Measurements from ENCODE around the gene TMEM145.

The TMEM145 gene

DNA sequence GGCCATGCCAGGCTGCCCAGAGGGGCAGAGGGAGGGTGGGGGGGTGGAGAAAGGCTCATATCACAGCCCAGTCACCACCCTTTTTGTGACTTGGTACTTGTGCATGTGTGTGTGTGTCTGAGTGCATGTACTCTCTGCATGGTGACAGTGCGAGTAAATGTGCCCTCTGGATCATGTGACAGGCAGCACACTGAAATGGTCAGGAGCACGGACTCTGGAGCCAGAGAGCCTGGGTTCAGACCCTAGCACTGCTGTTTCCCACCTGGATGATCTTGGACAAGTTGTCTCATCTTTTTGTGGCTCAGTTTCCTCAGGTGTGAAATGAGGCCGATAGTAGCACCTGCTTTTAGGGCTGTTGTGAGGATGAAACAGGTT lies 42.1 kb upstream of the TMEM145 start:
- Histone ChIP-seq H2AFZ (ENCODE audit: low read depth, low read length) (no peak overlapping the region), H3K4me1 (ENCODE audit: low read length) (peaks cover 23% of the 10 kb centered on the region), H4K20me1 (ENCODE audit: insufficient read depth, low read length) (no peaks in the 10 kb centered on the region), H3K9ac (ENCODE audit: low read length) (peak overlapping the region; percentile 95), H3K36me3 (replicated peaks; ENCODE audit: low read depth, low read length) (peaks cover 17% of the 10 kb centered on the region), H3K4me3 (ENCODE audit: low read length) (peak overlapping the region; percentile 81), H3K27me3 (ENCODE audit: low read depth, low read length) (no peaks in the 10 kb centered on the region), H3K79me2 (ENCODE audit: low read length) (peaks cover 27% of the 10 kb centered on the region), H3K9me3 (ENCODE audit: insufficient read depth, low read length) (no peaks in the 10 kb centered on the region), H3K27ac (ENCODE audit: low read length) (peak overlapping the region; percentile 88), H3K4me2 (ENCODE audit: low read length) (peak overlapping the region; percentile 98)
- TF ChIP-seq EZH2phosphoT487 (IDR thresholded peaks at IDR 0.05; ENCODE audit: low read depth): no peak
- TF ChIP-seq, protein P1, sequence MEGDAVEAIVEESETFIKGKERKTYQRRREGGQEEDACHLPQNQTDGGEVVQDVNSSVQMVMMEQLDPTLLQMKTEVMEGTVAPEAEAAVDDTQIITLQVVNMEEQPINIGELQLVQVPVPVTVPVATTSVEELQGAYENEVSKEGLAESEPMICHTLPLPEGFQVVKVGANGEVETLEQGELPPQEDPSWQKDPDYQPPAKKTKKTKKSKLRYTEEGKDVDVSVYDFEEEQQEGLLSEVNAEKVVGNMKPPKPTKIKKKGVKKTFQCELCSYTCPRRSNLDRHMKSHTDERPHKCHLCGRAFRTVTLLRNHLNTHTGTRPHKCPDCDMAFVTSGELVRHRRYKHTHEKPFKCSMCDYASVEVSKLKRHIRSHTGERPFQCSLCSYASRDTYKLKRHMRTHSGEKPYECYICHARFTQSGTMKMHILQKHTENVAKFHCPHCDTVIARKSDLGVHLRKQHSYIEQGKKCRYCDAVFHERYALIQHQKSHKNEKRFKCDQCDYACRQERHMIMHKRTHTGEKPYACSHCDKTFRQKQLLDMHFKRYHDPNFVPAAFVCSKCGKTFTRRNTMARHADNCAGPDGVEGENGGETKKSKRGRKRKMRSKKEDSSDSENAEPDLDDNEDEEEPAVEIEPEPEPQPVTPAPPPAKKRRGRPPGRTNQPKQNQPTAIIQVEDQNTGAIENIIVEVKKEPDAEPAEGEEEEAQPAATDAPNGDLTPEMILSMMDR (IDR thresholded peaks at IDR 0.05; ENCODE audit: low read depth, low read length): no peak

DNA sequence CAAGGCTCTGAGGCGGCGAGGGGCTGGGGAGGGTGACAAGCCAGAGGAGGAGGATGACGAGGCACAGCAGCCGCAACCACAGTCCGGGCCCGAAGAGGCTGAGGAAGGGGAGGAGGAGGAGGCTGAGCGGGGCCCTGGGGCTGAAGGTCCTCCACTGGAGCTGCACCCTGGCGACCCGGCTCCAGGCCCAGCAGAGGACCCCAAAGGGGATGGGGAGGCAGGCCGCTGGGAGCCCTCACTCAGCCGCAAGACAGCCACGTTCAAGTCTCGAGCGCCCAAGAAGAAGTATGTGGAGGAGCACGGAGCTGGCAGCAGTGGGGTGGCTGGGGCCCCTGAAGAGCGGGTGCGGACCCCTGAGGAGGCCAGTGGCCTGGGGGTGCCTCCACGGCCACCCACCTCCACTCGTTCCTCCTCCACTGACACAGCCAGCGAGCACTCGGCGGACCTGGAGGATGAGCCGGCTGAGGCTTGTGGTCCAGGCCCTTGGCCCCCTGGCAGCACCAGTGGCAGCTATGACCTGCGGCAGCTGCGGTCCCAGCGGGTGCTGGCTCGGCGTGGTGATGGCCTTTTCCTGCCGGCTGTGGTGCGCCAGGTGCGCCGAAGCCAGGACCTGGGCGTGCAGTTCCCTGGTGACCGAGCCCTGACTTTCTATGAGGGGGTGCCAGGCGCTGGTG lies 41.1 kb upstream of the TMEM145 start:
- H3K9ac ChIP-seq (ENCODE audit: low read length): no peak overlapping the region
- no peaks in the 10 kb centered on the region for H4K20me1 ChIP-seq (ENCODE audit: insufficient read depth, low read length)
- H2AFZ ChIP-seq (ENCODE audit: low read depth, low read length): no peak overlapping the region
- no peak overlapping the region for H3K27ac ChIP-seq (ENCODE audit: low read length)
- H3K9me3 ChIP-seq (ENCODE audit: insufficient read depth, low read length): no peaks in the 10 kb centered on the region
- H3K4me3 ChIP-seq (ENCODE audit: low read length): no peak overlapping the region
- H3K79me2 ChIP-seq (ENCODE audit: low read length): peaks cover 27% of the 10 kb centered on the region
- no peaks in the 10 kb centered on the region for H3K27me3 ChIP-seq (ENCODE audit: low read depth, low read length)
- TF ChIP-seq, protein P1 (IDR thresholded peaks at IDR 0.05; ENCODE audit: low read depth, low read length): no peak
- TF ChIP-seq EZH2phosphoT487 (IDR thresholded peaks at IDR 0.05; ENCODE audit: low read depth): no peak
- no peak overlapping the region for H3K4me2 ChIP-seq (ENCODE audit: low read length)
- peaks cover 17% of the 10 kb centered on the region for H3K36me3 ChIP-seq (replicated peaks; ENCODE audit: low read depth, low read length)
- peaks cover 33% of the 10 kb centered on the region for H3K4me1 ChIP-seq (ENCODE audit: low read length)

DNA sequence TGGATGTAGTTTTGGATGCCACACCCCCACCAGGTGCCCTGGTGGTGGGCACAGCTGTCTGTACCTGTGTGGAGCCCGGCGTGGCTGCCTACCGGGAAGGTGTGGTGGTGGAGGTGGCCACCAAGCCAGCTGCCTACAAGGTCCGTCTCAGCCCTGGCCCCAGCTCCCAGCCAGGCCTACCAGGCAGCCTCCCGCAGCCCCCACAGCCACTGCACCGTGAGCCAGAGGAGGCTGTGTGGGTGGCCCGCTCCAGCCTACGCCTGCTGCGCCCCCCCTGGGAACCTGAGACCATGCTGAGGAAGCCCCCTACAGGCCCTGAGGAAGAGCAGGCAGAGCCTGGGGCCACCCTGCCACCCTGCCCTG lies 40.6 kb upstream of the TMEM145 start:
- Histone ChIP-seq H4K20me1 (ENCODE audit: insufficient read depth, low read length) (no peaks in the 10 kb centered on the region), H3K79me2 (ENCODE audit: low read length) (peaks cover 27% of the 10 kb centered on the region), H3K36me3 (replicated peaks; ENCODE audit: low read depth, low read length) (peaks cover 17% of the 10 kb centered on the region), H3K27ac (ENCODE audit: low read length) (no peak overlapping the region), H3K9me3 (ENCODE audit: insufficient read depth, low read length) (no peaks in the 10 kb centered on the region), H3K4me1 (ENCODE audit: low read length) (peaks cover 31% of the 10 kb centered on the region), H3K4me3 (ENCODE audit: low read length) (no peak overlapping the region), H3K9ac (ENCODE audit: low read length) (no peak overlapping the region), H2AFZ (ENCODE audit: low read depth, low read length) (no peak overlapping the region), H3K4me2 (ENCODE audit: low read length) (no peak overlapping the region), H3K27me3 (ENCODE audit: low read depth, low read length) (no peaks in the 10 kb centered on the region)
- TF ChIP-seq, protein P1 (IDR thresholded peaks at IDR 0.05; ENCODE audit: low read depth, low read length): no peak
- no peak for TF ChIP-seq EZH2phosphoT487 (IDR thresholded peaks at IDR 0.05; ENCODE audit: low read depth)

DNA sequence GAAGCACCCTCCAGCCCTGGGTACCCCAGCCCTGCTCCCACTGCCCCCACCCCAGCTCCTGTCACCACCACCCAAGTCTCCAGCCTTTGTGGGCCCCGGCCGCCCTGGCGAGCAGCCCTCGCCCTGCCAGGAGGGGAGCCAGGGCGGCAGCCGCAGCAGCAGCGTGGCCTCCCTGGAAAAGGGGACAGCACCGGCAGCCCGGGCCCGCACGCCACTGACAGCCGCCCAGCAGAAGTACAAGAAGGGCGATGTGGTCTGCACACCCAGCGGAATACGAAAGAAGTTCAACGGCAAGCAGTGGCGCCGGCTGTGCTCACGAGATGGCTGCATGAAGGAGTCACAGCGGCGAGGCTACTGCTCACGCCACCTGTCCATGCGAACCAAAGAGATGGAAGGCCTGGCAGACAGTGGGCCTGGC lies 40.1 kb upstream of the TMEM145 start:
- no peak overlapping the region for H2AFZ ChIP-seq (ENCODE audit: low read depth, low read length)
- no peak overlapping the region for H3K4me2 ChIP-seq (ENCODE audit: low read length)
- peaks cover 17% of the 10 kb centered on the region for H3K36me3 ChIP-seq (replicated peaks; ENCODE audit: low read depth, low read length)
- TF ChIP-seq, protein P1 (IDR thresholded peaks at IDR 0.05; ENCODE audit: low read depth, low read length): no peak
- no peak for TF ChIP-seq EZH2phosphoT487 (IDR thresholded peaks at IDR 0.05; ENCODE audit: low read depth)
- no peaks in the 10 kb centered on the region for H3K9me3 ChIP-seq (ENCODE audit: insufficient read depth, low read length)
- peaks cover 28% of the 10 kb centered on the region for H3K4me1 ChIP-seq (ENCODE audit: low read length)
- peaks cover 27% of the 10 kb centered on the region for H3K79me2 ChIP-seq (ENCODE audit: low read length)
- H3K9ac ChIP-seq (ENCODE audit: low read length): no peak overlapping the region
- H4K20me1 ChIP-seq (ENCODE audit: insufficient read depth, low read length): no peaks in the 10 kb centered on the region
- no peak overlapping the region for H3K4me3 ChIP-seq (ENCODE audit: low read length)
- H3K27me3 ChIP-seq (ENCODE audit: low read depth, low read length): no peaks in the 10 kb centered on the region
- H3K27ac ChIP-seq (ENCODE audit: low read length): no peak overlapping the region

Data from OCI-LY3 (cell line).